ENCODE measurements around the gene TFDP2. TPM values are rescaled to one million over a fixed set of nuclear protein-coding genes. Genes with fewer than 3 reads are reported as not detected.

TFDP2 gene
- total and polyA plus RNA-seq, 12 donors, result 11.0 to 77.8 (median 54.3) TPM

GRCh38 chr3:141969711-141970110 lies 179.6 kb downstream of the TFDP2 start:
- DNase-seq (no peak), ATAC-seq (no peak)
- no peak overlapping the region for H3K27ac ChIP-seq
- H3K4me1 ChIP-seq, result no peaks in the 10 kb centered on the region
- intact Hi-C loops (cut with DNase I), result loop anchor here in 2 of 10 donors (10.0 kb wide), 2 partner anchors 305 to 315 kb away; no protein-coding TSS in a partner anchor
- H3K4me3 ChIP-seq, result no peak overlapping the region
- TF ChIP-seq, protein P1, sequence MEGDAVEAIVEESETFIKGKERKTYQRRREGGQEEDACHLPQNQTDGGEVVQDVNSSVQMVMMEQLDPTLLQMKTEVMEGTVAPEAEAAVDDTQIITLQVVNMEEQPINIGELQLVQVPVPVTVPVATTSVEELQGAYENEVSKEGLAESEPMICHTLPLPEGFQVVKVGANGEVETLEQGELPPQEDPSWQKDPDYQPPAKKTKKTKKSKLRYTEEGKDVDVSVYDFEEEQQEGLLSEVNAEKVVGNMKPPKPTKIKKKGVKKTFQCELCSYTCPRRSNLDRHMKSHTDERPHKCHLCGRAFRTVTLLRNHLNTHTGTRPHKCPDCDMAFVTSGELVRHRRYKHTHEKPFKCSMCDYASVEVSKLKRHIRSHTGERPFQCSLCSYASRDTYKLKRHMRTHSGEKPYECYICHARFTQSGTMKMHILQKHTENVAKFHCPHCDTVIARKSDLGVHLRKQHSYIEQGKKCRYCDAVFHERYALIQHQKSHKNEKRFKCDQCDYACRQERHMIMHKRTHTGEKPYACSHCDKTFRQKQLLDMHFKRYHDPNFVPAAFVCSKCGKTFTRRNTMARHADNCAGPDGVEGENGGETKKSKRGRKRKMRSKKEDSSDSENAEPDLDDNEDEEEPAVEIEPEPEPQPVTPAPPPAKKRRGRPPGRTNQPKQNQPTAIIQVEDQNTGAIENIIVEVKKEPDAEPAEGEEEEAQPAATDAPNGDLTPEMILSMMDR (IDR thresholded peaks at IDR 0.05), result no peak
- H3K27me3 ChIP-seq, result no peaks in the 10 kb centered on the region
- peaks cover 0 to 54% (median 4%) of the 10 kb centered on the region in 9 donors for H3K36me3 ChIP-seq
- WGBS, 2 donors, result 91 to 93% methylated on average over 6 of the region's 6 CpGs
- H3K9me3 ChIP-seq, result no peaks in the 10 kb centered on the region

DNA sequence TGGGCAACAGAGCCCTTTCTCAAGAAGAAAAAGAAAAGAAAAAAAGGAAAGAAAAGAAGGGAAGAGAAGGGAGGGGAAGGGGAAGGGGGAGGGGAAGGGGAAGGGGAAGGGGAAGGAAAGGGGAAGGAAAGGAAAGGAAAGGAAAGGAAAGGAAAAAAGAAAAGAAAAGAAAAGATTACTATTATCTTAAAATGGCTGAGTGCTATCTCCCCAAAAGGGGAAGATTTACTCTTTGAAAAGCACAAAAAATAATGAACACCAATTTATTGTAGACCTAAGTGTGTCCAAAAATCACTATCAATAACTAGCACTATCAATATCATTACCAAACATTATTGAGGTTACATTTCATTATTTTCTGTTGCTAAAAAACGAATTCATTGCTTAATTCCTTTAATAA lies 183.9 kb downstream of the TFDP2 start:
- TF ChIP-seq, protein P1 (IDR thresholded peaks at IDR 0.05), result no peak
- Histone ChIP-seq H3K4me3 (no peak overlapping the region), H3K27ac (no peak overlapping the region), H3K9me3 (no peaks in the 10 kb centered on the region), H3K4me1 (peaks cover 0 to 2% (median 0%) of the 10 kb centered on the region in 9 donors), H3K36me3 (peaks cover 0 to 57% (median 4%) of the 10 kb centered on the region in 9 donors), H3K27me3 (no peaks in the 10 kb centered on the region)
- intact Hi-C loops (cut with DNase I), result loop anchor here in 2 of 10 donors (10.0 kb wide), 2 partner anchors 309 to 319 kb away; no protein-coding TSS in a partner anchor
- WGBS, 2 donors, result 86 to 88% methylated on average over 1 of the region's 1 CpG
- ATAC-seq (no peak), DNase-seq (no peak)

- Histone ChIP-seq H3K27me3 (no peaks in the 10 kb centered on the region), H3K27ac (no peak overlapping the region), H3K36me3 (peaks cover 0 to 73% (median 4%) of the 10 kb centered on the region in 9 donors), H3K4me1 (peaks cover 0 to 10% (median 0%) of the 10 kb centered on the region in 9 donors), H3K4me3 (no peak overlapping the region), H3K9me3 (no peaks in the 10 kb centered on the region)
- TF ChIP-seq, protein P1 (IDR thresholded peaks at IDR 0.05), result no peak
- intact Hi-C loops (cut with DNase I), result loop anchor here in 9 of 10 donors (2.0 to 10.0 kb wide), 5 partner anchors 312 to 322 kb away; no protein-coding TSS in a partner anchor
- no peak for DNase-seq
- WGBS, 2 donors, result 96% methylated on average over 4 of the region's 4 CpGs
- no peak for ATAC-seq
These were observed 186.0 kb downstream of the TFDP2 start for GRCh38 chr3:141963301-141963700.

DNA sequence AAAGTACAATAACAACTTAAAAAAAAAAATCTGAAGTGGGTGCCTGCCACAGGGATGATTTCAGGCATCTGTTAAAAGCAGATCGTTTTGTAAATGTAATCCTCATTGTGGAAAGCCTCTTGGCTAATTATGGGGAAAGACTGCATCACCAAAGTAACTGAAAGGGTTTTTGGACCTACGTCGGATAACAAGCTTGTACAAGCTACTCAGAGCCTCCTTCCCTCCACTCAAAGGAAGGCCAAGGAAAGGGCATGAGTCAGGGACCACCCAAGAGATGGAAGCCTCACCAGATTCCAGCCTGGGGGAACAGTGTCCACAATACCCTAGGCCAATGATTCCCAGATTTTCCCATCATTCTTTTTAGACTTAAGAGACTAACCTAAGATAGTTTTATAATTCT lies 188.6 kb downstream of the TFDP2 start:
- no peak overlapping the region for H3K4me3 ChIP-seq
- H3K27ac ChIP-seq, result peak overlapping the region in 7 of 10 donors; percentile 8 to 70 (median 43)
- no peak for DNase-seq
- peaks cover 0 to 10% (median 0%) of the 10 kb centered on the region in 9 donors for H3K4me1 ChIP-seq
- ATAC-seq, result peak in 4 of 8 donors; percentile 30 to 51 (median 38)
- H3K36me3 ChIP-seq, result peaks cover 0 to 65% (median 4%) of the 10 kb centered on the region in 9 donors
- 70 to 77% methylated on average over 3 of the region's 3 CpGs for WGBS, 2 donors
- no peaks in the 10 kb centered on the region for H3K9me3 ChIP-seq
- TF ChIP-seq, protein P1 (IDR thresholded peaks at IDR 0.05), result no peak
- H3K27me3 ChIP-seq, result no peaks in the 10 kb centered on the region
- intact Hi-C loops (cut with DNase I), result loop anchor here in 8 of 10 donors (5.0 to 10.0 kb wide), 4 partner anchors 314 to 324 kb away; no protein-coding TSS in a partner anchor
